ENCODE results near the gene CLCA4. TPM values are rescaled to one million over a fixed set of nuclear protein-coding genes. Genes with fewer than 3 reads are reported as not detected.

The CLCA4 gene
- total and polyA plus RNA-seq, 2 of the 4 experiments (the other 2 are of a cell fraction): not detected

- no peak overlapping the region for H3K27ac ChIP-seq (ENCODE audit: insufficient read depth, low read length)
- in situ Hi-C loops (cut with MboI; ENCODE audit: low sequenced_read_pairs): no loop called here
- H2AK9ac ChIP-seq (replicated peaks; ENCODE audit: low read depth, low read length, poor library complexity): no peak overlapping the region
These were observed 30.5 kb upstream of the CLCA4 start for GRCh38 chr1:86516335-86516734.

More at GRCh38 chr1:86516335-86516734, 30.5 kb upstream of the CLCA4 start:
- ATAC-seq (ENCODE audit: low read depth) (no peak), DNase-seq (no peak)
- no CpG with 5 or more reads among the region's 1 CpG for whole genome bisulfite sequencing, 2 experiments (ENCODE audit: extremely low coverage in 2 of 2, insufficient read length in 1 of 2)
- no peaks in the 10 kb centered on the region for H3K27me3 ChIP-seq (ENCODE audit: control insufficient read depth, insufficient read depth, low read length)
- intact Hi-C loops (cut with micrococcal nuclease) (no loop called here), dilution Hi-C loops (cut with HindIII; ENCODE audit: low sequenced_read_pairs, unreplicated experiment) (no loop called here)
- BruUV-seq (replicated peaks): no TSS peak
- H2AFZ ChIP-seq (replicated peaks; ENCODE audit: low read length, poor library complexity): no peak overlapping the region
- ChIA-PET CTCF (no interaction called here), POLR2A (ENCODE audit: unreplicated experiment) (no interaction called here)
- H3K14ac ChIP-seq (replicated peaks; ENCODE audit: low read depth, low read length): no peak overlapping the region
- no peaks in the 10 kb centered on the region for H3K9me3 ChIP-seq (ENCODE audit: control insufficient read depth, insufficient read depth, low read length)
- H3K4me2 ChIP-seq (ENCODE audit: low read depth, low read length): no peak overlapping the region
- H4K8ac ChIP-seq (ENCODE audit: low read depth in 2 of 2, low read length in 2 of 2): no peak overlapping the region
- H2BK5ac ChIP-seq (ENCODE audit: low read depth, low read length, poor library complexity, severe bottlenecking): no peak overlapping the region
- H3K79me1 ChIP-seq (ENCODE audit: low read depth in 1 of 2, low read length in 2 of 2): no peaks in the 10 kb centered on the region
- H2AK5ac ChIP-seq (ENCODE audit: low read depth, low read length): no peak overlapping the region
- TF ChIP-seq, protein P1, sequence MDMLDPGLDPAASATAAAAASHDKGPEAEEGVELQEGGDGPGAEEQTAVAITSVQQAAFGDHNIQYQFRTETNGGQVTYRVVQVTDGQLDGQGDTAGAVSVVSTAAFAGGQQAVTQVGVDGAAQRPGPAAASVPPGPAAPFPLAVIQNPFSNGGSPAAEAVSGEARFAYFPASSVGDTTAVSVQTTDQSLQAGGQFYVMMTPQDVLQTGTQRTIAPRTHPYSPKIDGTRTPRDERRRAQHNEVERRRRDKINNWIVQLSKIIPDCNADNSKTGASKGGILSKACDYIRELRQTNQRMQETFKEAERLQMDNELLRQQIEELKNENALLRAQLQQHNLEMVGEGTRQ (IDR thresholded peaks at IDR 0.05; ENCODE audit: low read depth, low read length): no peak
- TF ChIP-seq SMC3 (IDR thresholded peaks at IDR 0.05; ENCODE audit: low read depth, low read length) (no peak), RCOR1 (IDR thresholded peaks at IDR 0.05; ENCODE audit: insufficient replicate concordance, low read length) (no peak), CEBPB (IDR thresholded peaks at IDR 0.05; ENCODE audit: low read depth, low read length) (no peak), RAD21 (IDR thresholded peaks at IDR 0.05; ENCODE audit: low read length) (no peak), MXI1 (IDR thresholded peaks at IDR 0.05; ENCODE audit: borderline replicate concordance, low read depth, low read length) (no peak), FOS (IDR thresholded peaks at IDR 0.05; ENCODE audit: low read depth, low read length) (no peak), MAFK (IDR thresholded peaks at IDR 0.05; ENCODE audit: low read depth, low read length) (no peak), CHD1 (IDR thresholded peaks at IDR 0.05; ENCODE audit: low read depth, low read length) (no peak), MAZ (IDR thresholded peaks at IDR 0.05; ENCODE audit: borderline replicate concordance, low read depth, low read length) (no peak), RFX5 (IDR thresholded peaks at IDR 0.05; ENCODE audit: low read depth, low read length) (no peak), POLR2A (IDR thresholded peaks at IDR 0.05; ENCODE audit: low read depth, low read length) (no peak), CTCF (conservative IDR thresholded peaks at IDR 0.05; ENCODE audit: low read depth, low read length) (no peak), BHLHE40 (IDR thresholded peaks at IDR 0.05; ENCODE audit: low read depth, low read length) (no peak), NFE2L2 (IDR thresholded peaks at IDR 0.05; ENCODE audit: low read depth, low read length) (no peak)
- TF ChIP-seq, protein P2, sequence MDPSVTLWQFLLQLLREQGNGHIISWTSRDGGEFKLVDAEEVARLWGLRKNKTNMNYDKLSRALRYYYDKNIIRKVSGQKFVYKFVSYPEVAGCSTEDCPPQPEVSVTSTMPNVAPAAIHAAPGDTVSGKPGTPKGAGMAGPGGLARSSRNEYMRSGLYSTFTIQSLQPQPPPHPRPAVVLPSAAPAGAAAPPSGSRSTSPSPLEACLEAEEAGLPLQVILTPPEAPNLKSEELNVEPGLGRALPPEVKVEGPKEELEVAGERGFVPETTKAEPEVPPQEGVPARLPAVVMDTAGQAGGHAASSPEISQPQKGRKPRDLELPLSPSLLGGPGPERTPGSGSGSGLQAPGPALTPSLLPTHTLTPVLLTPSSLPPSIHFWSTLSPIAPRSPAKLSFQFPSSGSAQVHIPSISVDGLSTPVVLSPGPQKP (IDR thresholded peaks at IDR 0.05; ENCODE audit: borderline replicate concordance, low read depth, low read length): no peak
- no peak overlapping the region for H2BK15ac ChIP-seq (ENCODE audit: low read depth, low read length)
- no peaks in the 10 kb centered on the region for H3K9me1 ChIP-seq (ENCODE audit: insufficient read depth, low read length)
- H4K5ac ChIP-seq (ENCODE audit: low read depth, low read length): no peak overlapping the region
- no peaks in the 10 kb centered on the region for H3K4me1 ChIP-seq (ENCODE audit: control insufficient read depth, insufficient read depth, low read length)
- no peak overlapping the region for H4K91ac ChIP-seq (ENCODE audit: insufficient read depth, low read depth, low read length)
- H3K4ac ChIP-seq (ENCODE audit: low read depth, low read length): no peak overlapping the region
- no peak overlapping the region for H3K9ac ChIP-seq (ENCODE audit: low read depth, low read length)
- H3K4me3 ChIP-seq (ENCODE audit: insufficient read depth, low read depth, low read length): no peak overlapping the region
- H2BK120ac ChIP-seq (ENCODE audit: low read depth, low read length): no peak overlapping the region
- no peak overlapping the region for H3K23ac ChIP-seq (ENCODE audit: low read depth, low read length)
- no peaks in the 10 kb centered on the region for H4K20me1 ChIP-seq (ENCODE audit: insufficient read depth, low read length)
- H3K36me3 ChIP-seq (ENCODE audit: control insufficient read depth, insufficient read depth, low read length): no peaks in the 10 kb centered on the region
- no peak overlapping the region for H2BK20ac ChIP-seq (ENCODE audit: low read depth, low read length)
- H3K18ac ChIP-seq (ENCODE audit: low read depth, low read length): no peak overlapping the region
- H3K56ac ChIP-seq (ENCODE audit: extremely low read depth, insufficient read depth, low read length): no peak overlapping the region
